NCI-H1694 (cell line): ENCODE measurements around the gene COPB2.
"Not testable (repeated sequence)": the region's sequence is repeated elsewhere in the genome, so short reads cannot be mapped to it uniquely, and the experiment has no call there.

Experiments
- DNase-seq: peaks from one replicate; lab custom pipeline; 2025; lab: John Stamatoyannopoulos, UW

The COPB2 gene

GRCh38 chr3:139378587-139379241 is 10.7 kb downstream of the COPB2 start:
- DNase-seq = no peak

- no peak for DNase-seq
These were observed 12.1 kb downstream of the COPB2 start for GRCh38 chr3:139377378-139377777.

- no peak for DNase-seq
These were observed 15.3 kb downstream of the COPB2 start for GRCh38 chr3:139374099-139374498.

- no peak for DNase-seq
These were observed 24.9 kb downstream of the COPB2 start for GRCh38 chr3:139364549-139364948.

- no peak for DNase-seq
These were observed 28.2 kb downstream of the COPB2 start for GRCh38 chr3:139361276-139361675.

- DNase-seq = no peak
These were observed 30.4 kb downstream of the COPB2 start for GRCh38 chr3:139358841-139359562.

GRCh38 chr3:139357899-139358298 is 31.5 kb downstream of the COPB2 start:
- no peak for DNase-seq

GRCh38 chr3:139355891-139356290 is 33.6 kb downstream of the COPB2 start:
- DNase-seq = no peak

GRCh38 chr3:139355476-139355875 is 34.0 kb downstream of the COPB2 start:
- no peak for DNase-seq

- DNase-seq = no peak
These were observed 34.8 kb downstream of the COPB2 start for GRCh38 chr3:139354661-139355060.

- no peak for DNase-seq
These were observed 35.4 kb downstream of the COPB2 start for GRCh38 chr3:139353920-139354556.

- no peak for DNase-seq
These were observed 42.7 kb downstream of the COPB2 start for GRCh38 chr3:139346771-139347170.

GRCh38 chr3:139343895-139344856 is 45.3 kb downstream of the COPB2 start, which contains the start of gene MRPS22:
TSS of gene MRPS22 (plus strand) at chr3:139344020. CDS start at chr3:139344027, 7 bp downstream.
- peak; percentile 82 for DNase-seq

GRCh38 chr3:139342054-139342453 is 47.4 kb downstream of the COPB2 start:
- DNase-seq = no peak

- DNase-seq = no peak
These were observed 48.7 kb downstream of the COPB2 start for GRCh38 chr3:139340784-139341183.

GRCh38 chr3:139339219-139339906 is 50.1 kb downstream of the COPB2 start:
- DNase-seq = no peak

GRCh38 chr3:139338405-139338804 is 51.0 kb downstream of the COPB2 start:
- DNase-seq = no peak

GRCh38 chr3:139334675-139335074 is 54.8 kb downstream of the COPB2 start:
- not testable (repeated sequence) for DNase-seq

- no peak for DNase-seq
These were observed 57.4 kb downstream of the COPB2 start for GRCh38 chr3:139332092-139332491.

GRCh38 chr3:139329364-139329850 is 60.0 kb downstream of the COPB2 start:
- peak; percentile 76 for DNase-seq

GRCh38 chr3:139328356-139328755 is 61.1 kb downstream of the COPB2 start:
- DNase-seq = no peak
